H9 (cell line): ENCODE results near the gene ASCC2. TPM values are rescaled to one million over a fixed set of nuclear protein-coding genes. Genes with fewer than 3 reads are reported as not detected.

Experiments used
- DNase-seq: peaks from one replicate; pipeline ENCODE4 v3.0.0-alpha.2; 2017
- H2AFZ ChIP-seq: one replicate; pipeline ENCODE4 v1.6.1; 2013; ENCODE audit warnings: mild to moderate bottlenecking, low read length, control low read depth, moderate library complexity
- H2AK5ac ChIP-seq: 2 replicates; pipeline ENCODE4 v1.6.1; 2013; ENCODE audit warnings: low read length, control low read depth, mixed read lengths; ENCODE audit not compliant: insufficient read length
- H2BK120ac ChIP-seq: one replicate; pipeline ENCODE4 v1.6.1; 2013; ENCODE audit warnings: low read depth, mild to moderate bottlenecking, low read length, control low read depth, inconsistent platforms; ENCODE audit not compliant: poor library complexity, severe bottlenecking
- H2BK12ac ChIP-seq: 2 replicates; pipeline ENCODE4 v1.6.1; 2013; ENCODE audit warnings: low read length, control low read depth, mixed read lengths, low read depth; ENCODE audit not compliant: insufficient read length
- H2BK15ac ChIP-seq: 2 replicates; pipeline ENCODE4 v1.6.1; 2013; ENCODE audit warnings: low read depth, low read length, control low read depth
- H2BK20ac ChIP-seq: one replicate; pipeline ENCODE4 v1.6.1; 2013; ENCODE audit warnings: low read depth, mild to moderate bottlenecking, low read length, control low read depth, inconsistent platforms; ENCODE audit not compliant: poor library complexity, severe bottlenecking
- H2BK5ac ChIP-seq: 2 replicates; pipeline ENCODE4 v1.6.1; 2013; ENCODE audit warnings: low read length, control low read depth, mixed read lengths; ENCODE audit not compliant: insufficient read length
- H3K14ac ChIP-seq: 2 replicates; pipeline ENCODE4 v1.6.1; 2013; ENCODE audit warnings: low read length, control low read depth; ENCODE audit not compliant: insufficient read depth
- H3K18ac ChIP-seq: 2 replicates; pipeline ENCODE4 v1.6.1; 2013; ENCODE audit warnings: low read depth, mild to moderate bottlenecking, mixed read lengths, low read length, control low read depth; ENCODE audit not compliant: insufficient read length
- H3K23ac ChIP-seq: 2 replicates; pipeline ENCODE4 v1.6.1; 2013; ENCODE audit warnings: low read length, control low read depth, mixed read lengths, low read depth; ENCODE audit not compliant: insufficient read length
- H3K23me2 ChIP-seq: 2 replicates; pipeline ENCODE4 v1.6.1; 2013; ENCODE audit warnings: low read depth, mild to moderate bottlenecking, mixed read lengths, low read length, control low read depth; ENCODE audit not compliant: insufficient read length, poor library complexity, severe bottlenecking
- H3K27ac ChIP-seq: 2 replicates; pipeline ENCODE4 v1.5.1; 2013; ENCODE audit warnings: low read length, control low read depth, mixed read lengths, low read depth; ENCODE audit not compliant: insufficient read length
- H3K27me3 ChIP-seq: 2 replicates; pipeline ENCODE4 v1.6.1; 2013; ENCODE audit warnings: low read length, control low read depth, inconsistent platforms; ENCODE audit not compliant: insufficient read depth
- H3K4ac ChIP-seq: 2 replicates; pipeline ENCODE4 v1.6.1; 2013; ENCODE audit warnings: low read depth, mild to moderate bottlenecking, control low read depth, inconsistent platforms, low read length, moderate library complexity
- H3K4me1 ChIP-seq: 2 replicates; pipeline ENCODE4 v1.6.1; 2013; ENCODE audit warnings: low read length, control low read depth, inconsistent platforms; ENCODE audit not compliant: insufficient read depth
- H3K4me2 ChIP-seq: 2 replicates; pipeline ENCODE4 v1.6.1; 2013; ENCODE audit warnings: low read length, control low read depth, mixed read lengths; ENCODE audit not compliant: insufficient read length, insufficient read depth
- H3K56ac ChIP-seq: 2 replicates; pipeline ENCODE4 v1.6.1; 2013; ENCODE audit warnings: low read depth, mild to moderate bottlenecking, mixed read lengths, low read length, control low read depth; ENCODE audit not compliant: insufficient read length
- H3K79me1 ChIP-seq: 2 replicates; pipeline ENCODE4 v1.6.1; 2013; ENCODE audit warnings: low read depth, mild to moderate bottlenecking, moderate library complexity, low read length, control low read depth, inconsistent platforms; ENCODE audit not compliant: insufficient read depth, poor library complexity, severe bottlenecking
- H3K79me2 ChIP-seq: 2 replicates; pipeline ENCODE4 v1.6.1; 2013; ENCODE audit warnings: low read length, control low read depth, inconsistent platforms; ENCODE audit not compliant: insufficient read depth
- H3K9ac ChIP-seq: 2 replicates; pipeline ENCODE4 v1.6.1; 2013; ENCODE audit warnings: low read length, control low read depth, mixed read lengths; ENCODE audit not compliant: insufficient read length; ENCODE audit errors: extremely low read depth
- H3K9me3 ChIP-seq: one replicate; pipeline ENCODE4 v1.6.1; 2013; ENCODE audit warnings: low read depth, low read length, inconsistent platforms; ENCODE audit not compliant: control insufficient read depth
- H3T11ph ChIP-seq: one replicate; pipeline ENCODE4 v1.6.1; 2013; ENCODE audit warnings: mild to moderate bottlenecking, low read length, control low read depth, inconsistent platforms
- H4K20me1 ChIP-seq: one replicate; pipeline ENCODE4 v1.6.1; 2013; ENCODE audit not compliant: control insufficient read depth, insufficient read length, insufficient read depth
- H4K5ac ChIP-seq: 2 replicates; pipeline ENCODE4 v1.6.1; 2013; ENCODE audit warnings: low read depth, mild to moderate bottlenecking, mixed read lengths, low read length, control low read depth; ENCODE audit not compliant: insufficient read length
- H4K8ac ChIP-seq: replicated peaks from 2 replicates; pipeline ENCODE4 v1.6.1; 2013; ENCODE audit warnings: low read length, control low read depth, mixed read lengths, low read depth; ENCODE audit not compliant: insufficient read length
- H4K91ac ChIP-seq: 2 replicates; pipeline ENCODE4 v1.6.1; 2013; ENCODE audit warnings: low read depth, mild to moderate bottlenecking, moderate library complexity, mixed read lengths, low read length, control low read depth; ENCODE audit not compliant: insufficient read length
- H3K27ac Mint-ChIP-seq, 3 experiments: 2 replicates in 2 of 3; 3 replicates in 1 of 3; pipeline ENCODE4 v1.8.0; 2020 to 2021; ENCODE audit warnings: mixed read lengths in 3 of 3, mild to moderate bottlenecking in 1 of 3, moderate library complexity in 1 of 3
- H3K27me3 Mint-ChIP-seq: 2 replicates; pipeline ENCODE4 v1.8.0; 2021; ENCODE audit warnings: low read depth, mild to moderate bottlenecking, moderate library complexity, mixed read lengths
- H3K36me3 Mint-ChIP-seq, 3 experiments: 2 replicates in 2 of 3; 3 replicates in 1 of 3; pipeline ENCODE4 v1.8.0; 2020 to 2021; ENCODE audit warnings: low read depth in 3 of 3, mixed read lengths in 3 of 3; ENCODE audit not compliant: insufficient read depth in 1 of 3
- H3K4me1 Mint-ChIP-seq, 2 experiments: 2 replicates each; pipeline ENCODE4 v1.8.0; 2020; ENCODE audit warnings: mixed read lengths in 2 of 2
- H3K4me3 Mint-ChIP-seq, 2 experiments: 2 replicates in 1 of 2; 3 replicates in 1 of 2; pipeline ENCODE4 v1.8.0; 2020 to 2021; ENCODE audit warnings: mild to moderate bottlenecking in 2 of 2, mixed read lengths in 2 of 2, moderate library complexity in 1 of 2
- H3K9me3 Mint-ChIP-seq, 2 experiments: 2 replicates in 1 of 2; 3 replicates in 1 of 2; pipeline ENCODE4 v1.8.0; 2020; ENCODE audit warnings: mild to moderate bottlenecking in 2 of 2, mixed read lengths in 2 of 2, moderate library complexity in 1 of 2
- WGBS: extraction: QIAGEN DNeasy Blood & Tissue Kit; methylation state at CpG from one replicate; pipeline ENCODE4 v1.1.7; 2013; ENCODE audit warnings: missing lambda C conversion rate, low lambda C conversion rate, mixed read lengths; ENCODE audit not compliant: insufficient read length; ENCODE audit errors: extremely low coverage; 5-methylcytosine and 5-hydroxymethylcytosine counted together
- total RNA-seq: library from RNA; stranded (reverse); gene quantifications from 2 replicates; pipeline ENCODE4 v1.2.1, GENCODE V29; 2021
- TF ChIP-seq, protein P1 (sequence below): fragments of 200-600 bp; sonication (generic); conservative IDR thresholded peaks from 3 replicates; pipeline ENCODE4 v1.8.0; 2021; ENCODE audit warnings: antibody characterized with exemption, mild to moderate bottlenecking

Gene ASCC2
- total RNA-seq, 1 experiment from 2014 or later: 48.2 TPM

DNA sequence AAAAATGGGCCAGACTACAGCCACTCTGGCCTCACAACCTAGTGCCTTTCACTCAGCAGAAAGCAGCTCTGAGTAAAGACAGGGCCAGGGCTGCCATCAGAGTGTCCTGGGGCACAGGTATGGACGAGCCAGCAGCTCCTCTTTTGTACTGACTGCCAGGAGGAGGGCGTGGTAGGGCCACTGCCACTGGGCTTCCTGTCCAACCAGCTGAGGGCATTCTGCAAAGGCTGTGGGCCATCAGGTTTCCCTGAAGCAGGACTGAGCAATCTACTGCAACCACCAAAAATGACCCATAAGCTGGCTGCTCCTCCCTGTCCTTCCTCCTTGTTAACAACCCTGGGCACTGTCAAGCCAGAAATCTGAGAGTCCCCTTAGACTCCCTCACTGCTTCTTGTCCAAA lies 33.1 kb downstream of the ASCC2 start:
- no CpG with 5 or more reads among the region's 2 CpGs for WGBS
- Histone ChIP-seq H3K79me2 (no peaks in the 10 kb centered on the region), H4K91ac (no peak overlapping the region), H3K4me1 (no peaks in the 10 kb centered on the region), H2BK15ac (no peak overlapping the region), H3K56ac (no peak overlapping the region), H3K9me3 (no peaks in the 10 kb centered on the region), H2BK5ac (no peak overlapping the region), H4K5ac (no peak overlapping the region), H3K27ac (no peak overlapping the region), H2BK120ac (no peak overlapping the region), H3K4ac (no peak overlapping the region), H3K23me2 (no peaks in the 10 kb centered on the region), H3K27me3 (no peaks in the 10 kb centered on the region), H4K20me1 (no peaks in the 10 kb centered on the region), H3K14ac (no peak overlapping the region), H2AFZ (no peak overlapping the region), H3T11ph (no peak overlapping the region), H2BK20ac (no peak overlapping the region), H3K23ac (no peak overlapping the region), H2AK5ac (no peak overlapping the region), H4K8ac (no peak overlapping the region), H3K9ac (no peak overlapping the region), H2BK12ac (no peak overlapping the region), H3K79me1 (no peaks in the 10 kb centered on the region), H3K4me2 (no peak overlapping the region), H3K18ac (no peak overlapping the region)
- DNase-seq: no peak
- Mint-ChIP-seq H3K36me3 (peaks cover 11 to 70% (median 29%) of the 10 kb centered on the region in 3 experiments; a peak in 6 of 7 replicates), H3K27ac (peak overlapping the region in 1 of 3 experiments; percentile 73; a peak in 2 of 7 replicates), H3K4me1 (peaks cover 6 to 16% of the 10 kb centered on the region in 2 experiments), H3K27me3 (no peaks in the 10 kb centered on the region), H3K9me3 (no peaks in the 10 kb centered on the region), H3K4me3 (no peak overlapping the region)
- TF ChIP-seq, protein P1, sequence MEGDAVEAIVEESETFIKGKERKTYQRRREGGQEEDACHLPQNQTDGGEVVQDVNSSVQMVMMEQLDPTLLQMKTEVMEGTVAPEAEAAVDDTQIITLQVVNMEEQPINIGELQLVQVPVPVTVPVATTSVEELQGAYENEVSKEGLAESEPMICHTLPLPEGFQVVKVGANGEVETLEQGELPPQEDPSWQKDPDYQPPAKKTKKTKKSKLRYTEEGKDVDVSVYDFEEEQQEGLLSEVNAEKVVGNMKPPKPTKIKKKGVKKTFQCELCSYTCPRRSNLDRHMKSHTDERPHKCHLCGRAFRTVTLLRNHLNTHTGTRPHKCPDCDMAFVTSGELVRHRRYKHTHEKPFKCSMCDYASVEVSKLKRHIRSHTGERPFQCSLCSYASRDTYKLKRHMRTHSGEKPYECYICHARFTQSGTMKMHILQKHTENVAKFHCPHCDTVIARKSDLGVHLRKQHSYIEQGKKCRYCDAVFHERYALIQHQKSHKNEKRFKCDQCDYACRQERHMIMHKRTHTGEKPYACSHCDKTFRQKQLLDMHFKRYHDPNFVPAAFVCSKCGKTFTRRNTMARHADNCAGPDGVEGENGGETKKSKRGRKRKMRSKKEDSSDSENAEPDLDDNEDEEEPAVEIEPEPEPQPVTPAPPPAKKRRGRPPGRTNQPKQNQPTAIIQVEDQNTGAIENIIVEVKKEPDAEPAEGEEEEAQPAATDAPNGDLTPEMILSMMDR: no peak
